Measurements from ENCODE around the gene CORT.
"Not testable (repeated sequence)": the region's sequence is repeated elsewhere in the genome, so short reads cannot be mapped to it uniquely, and the experiment has no call there.

CORT gene, protein sequence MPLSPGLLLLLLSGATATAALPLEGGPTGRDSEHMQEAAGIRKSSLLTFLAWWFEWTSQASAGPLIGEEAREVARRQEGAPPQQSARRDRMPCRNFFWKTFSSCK

DNA sequence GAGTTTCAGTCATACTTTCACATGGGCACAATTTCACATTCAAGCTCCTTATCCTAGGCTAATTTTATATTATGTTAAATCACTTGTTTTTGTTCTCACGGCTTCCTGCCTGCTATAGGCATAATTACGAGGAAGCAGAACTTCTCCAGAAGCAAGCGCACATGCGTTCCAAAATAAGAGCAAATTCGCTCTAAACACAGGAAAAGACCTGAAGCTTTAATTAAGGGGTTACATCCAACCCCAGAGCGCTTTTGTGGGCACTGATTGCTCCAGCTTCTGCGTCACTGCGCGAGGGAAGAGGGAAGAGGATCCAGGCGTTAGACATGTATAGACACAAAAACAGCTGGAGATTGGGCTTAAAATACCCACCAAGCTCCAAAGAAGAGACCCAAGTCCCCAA lies at the start of gene CORT:
Gene CORT, plus strand, starts transcription at position 281 of the 400 bp plus-strand sequence. CDS start 193 bp downstream, outside the sequence.
- DNase-seq, result no peak

GRCh38 chr1:10401281-10401680 lies 48.5 kb upstream of the CORT start:
- no peak for DNase-seq

GRCh38 chr1:10402729-10403274 lies 47.0 kb upstream of the CORT start:
- DNase-seq, result no peak

DNA sequence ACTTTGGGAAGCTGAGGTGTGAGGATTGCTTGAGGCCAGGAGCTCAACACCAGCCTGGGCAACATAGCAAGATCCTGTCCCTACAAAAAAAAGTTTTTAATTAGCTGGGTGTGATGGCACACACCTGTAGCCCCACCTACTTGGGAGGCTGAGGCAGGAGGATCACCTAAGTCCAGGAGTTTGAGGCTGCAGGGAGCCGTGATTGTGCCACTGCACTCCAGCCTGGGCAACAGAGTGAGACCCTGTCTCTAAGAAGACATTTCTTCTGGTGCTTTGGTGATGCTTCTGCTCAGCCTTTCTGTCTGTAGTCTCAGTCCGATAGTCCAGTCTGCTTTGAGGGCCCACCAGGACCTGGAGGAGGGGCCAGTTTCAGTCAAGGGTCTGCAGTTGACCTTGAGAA lies 42.6 kb upstream of the CORT start:
- no peak for DNase-seq

- no peak for DNase-seq
Observed at GRCh38 chr1:10415211-10415930, 34.5 kb upstream of the CORT start.

- not testable (repeated sequence) for DNase-seq
Observed at GRCh38 chr1:10415967-10416366, 33.9 kb upstream of the CORT start.

GRCh38 chr1:10418741-10419140 lies 31.1 kb upstream of the CORT start:
- DNase-seq, result not testable (repeated sequence)

- DNase-seq, result no peak
Observed at GRCh38 chr1:10419351-10419750, 30.5 kb upstream of the CORT start.

DNA sequence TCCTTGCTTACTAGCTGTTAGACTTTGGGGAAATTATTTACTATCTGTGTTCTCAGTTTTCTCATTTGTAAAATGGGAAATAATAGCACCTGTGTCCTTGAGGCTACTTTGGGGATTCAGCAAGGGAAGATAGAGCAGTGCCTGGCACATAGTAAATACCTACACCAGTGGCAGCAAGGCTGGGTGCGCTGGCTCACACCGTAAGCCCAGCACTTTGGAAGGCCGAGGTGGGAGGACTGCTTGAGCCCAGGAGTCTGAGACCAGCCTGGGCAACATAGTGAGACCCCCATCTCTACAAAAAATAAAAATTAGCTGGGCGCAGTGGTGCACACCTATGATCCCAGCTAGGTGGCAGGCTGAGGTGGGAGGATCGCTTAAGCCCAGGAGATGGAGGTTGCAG lies 28.2 kb upstream of the CORT start:
- no peak for DNase-seq

- DNase-seq, result no peak
Observed at GRCh38 chr1:10424034-10424433, 25.8 kb upstream of the CORT start.

DNA sequence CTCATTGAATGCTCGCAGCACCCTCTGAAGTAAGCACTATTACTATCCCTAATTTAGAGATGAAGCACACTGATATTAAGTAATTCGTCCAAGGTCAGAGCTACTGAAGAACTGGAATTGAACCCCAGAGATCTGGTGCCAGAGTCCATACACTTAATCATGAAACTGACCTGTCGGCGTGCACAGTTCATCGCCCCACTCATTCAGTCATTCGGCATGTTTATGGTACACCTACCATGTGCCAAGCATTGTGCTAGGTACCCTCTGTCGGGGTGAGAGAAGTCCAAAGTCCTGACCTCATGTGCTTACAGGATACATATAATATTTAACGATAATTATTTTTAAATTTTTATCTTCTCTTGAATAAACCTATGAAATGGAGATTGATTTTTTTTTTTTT lies 25.2 kb upstream of the CORT start:
- no peak for DNase-seq

DNA sequence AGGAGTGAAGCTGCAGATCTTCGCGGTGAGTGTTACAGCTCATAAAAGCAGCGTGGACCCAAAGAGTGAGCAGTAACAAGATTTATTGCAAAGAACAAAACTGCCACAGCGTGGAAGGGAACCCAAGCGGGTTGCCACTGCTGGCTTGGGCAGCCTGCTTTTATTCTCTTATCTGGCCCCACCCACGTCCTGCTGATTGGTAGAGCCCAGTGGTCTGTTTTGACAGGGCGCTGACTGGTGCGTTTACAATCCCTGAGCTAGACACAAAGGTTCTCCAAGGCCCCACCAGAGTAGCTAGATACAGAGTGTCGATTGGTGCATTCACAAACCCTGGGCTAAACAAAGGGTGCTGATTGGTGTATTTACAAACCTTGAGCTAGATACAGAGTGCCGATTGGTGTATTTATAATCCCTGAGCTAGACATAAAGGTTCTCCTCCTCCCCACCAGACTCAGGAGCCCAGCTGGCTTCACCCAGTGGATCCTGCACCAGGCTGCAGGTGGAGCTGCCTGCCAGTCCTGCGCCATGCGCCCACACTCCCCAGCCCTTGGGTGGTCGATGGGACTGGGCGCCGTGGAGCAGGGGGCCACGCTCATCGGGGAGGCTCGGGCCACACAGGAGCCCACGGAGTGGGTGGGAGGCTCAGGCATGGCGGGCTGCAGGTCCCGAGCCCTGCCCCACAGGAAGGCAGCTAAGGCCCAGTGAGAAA lies 23.9 kb upstream of the CORT start:
- DNase-seq, result not testable (repeated sequence)

DNA sequence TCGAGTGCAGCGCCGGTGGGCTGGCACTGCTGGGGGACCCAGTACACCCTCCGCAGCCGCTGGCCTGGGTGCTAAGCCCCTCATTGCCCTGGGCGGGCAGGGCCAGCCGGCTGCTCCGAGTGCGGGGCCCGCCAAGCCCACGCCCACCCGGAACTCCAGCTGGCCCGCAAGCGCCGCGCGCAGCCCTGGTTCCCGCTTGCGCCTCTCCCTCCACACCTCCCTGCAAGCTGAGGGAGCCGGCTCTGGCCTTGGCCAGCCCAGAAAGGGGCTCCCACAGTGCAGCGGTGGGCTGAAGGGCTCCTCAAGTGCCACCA lies 23.3 kb upstream of the CORT start:
- DNase-seq, result not testable (repeated sequence)

DNA sequence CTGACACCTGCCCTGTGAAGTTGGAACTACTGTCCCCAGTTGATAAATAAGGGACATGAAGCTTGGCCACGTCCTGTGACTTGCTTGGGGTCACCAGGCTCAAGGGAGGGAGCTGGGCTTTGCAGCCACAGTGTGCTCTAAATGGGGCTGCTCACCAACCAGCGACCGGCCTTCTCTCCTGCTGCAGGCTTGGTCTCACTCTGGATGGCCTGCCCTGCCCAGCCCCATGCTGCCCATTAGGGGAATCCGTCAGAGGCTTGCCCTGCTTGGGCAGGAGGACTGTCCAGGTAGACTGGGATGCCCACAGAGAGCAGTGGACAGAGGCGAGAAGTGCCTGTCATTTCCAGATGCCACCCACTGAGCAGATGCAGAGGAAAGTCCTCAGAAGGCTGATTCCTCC lies 20.8 kb upstream of the CORT start:
- no peak for DNase-seq

DNA sequence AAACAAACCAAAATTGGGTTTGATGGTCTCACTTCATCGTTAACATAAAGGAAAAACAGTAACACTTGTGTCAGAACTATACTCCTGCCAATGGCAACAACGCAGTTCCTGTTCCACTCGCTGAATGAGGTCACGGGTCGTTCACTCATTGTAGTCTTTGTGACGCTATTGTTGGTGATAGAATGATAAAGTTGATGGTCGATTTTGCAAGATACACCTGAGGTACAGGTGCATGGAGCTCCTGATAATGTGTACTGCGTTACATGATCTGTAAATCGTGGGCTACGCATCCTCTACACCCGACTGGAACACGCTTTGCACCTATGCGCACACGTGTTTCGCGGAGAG lies 20.0 kb upstream of the CORT start:
- DNase-seq, result no peak

- DNase-seq, result peak; percentile 61
Observed at GRCh38 chr1:10430216-10431069, 19.4 kb upstream of the CORT start, which contains the start of gene CENPS. Gene CENPS (plus strand): TSS chr1:10430433. CDS start chr1:10430518, 85 bp downstream.

- no peak for DNase-seq
Observed at GRCh38 chr1:10431070-10431730, 18.6 kb upstream of the CORT start.

DNA sequence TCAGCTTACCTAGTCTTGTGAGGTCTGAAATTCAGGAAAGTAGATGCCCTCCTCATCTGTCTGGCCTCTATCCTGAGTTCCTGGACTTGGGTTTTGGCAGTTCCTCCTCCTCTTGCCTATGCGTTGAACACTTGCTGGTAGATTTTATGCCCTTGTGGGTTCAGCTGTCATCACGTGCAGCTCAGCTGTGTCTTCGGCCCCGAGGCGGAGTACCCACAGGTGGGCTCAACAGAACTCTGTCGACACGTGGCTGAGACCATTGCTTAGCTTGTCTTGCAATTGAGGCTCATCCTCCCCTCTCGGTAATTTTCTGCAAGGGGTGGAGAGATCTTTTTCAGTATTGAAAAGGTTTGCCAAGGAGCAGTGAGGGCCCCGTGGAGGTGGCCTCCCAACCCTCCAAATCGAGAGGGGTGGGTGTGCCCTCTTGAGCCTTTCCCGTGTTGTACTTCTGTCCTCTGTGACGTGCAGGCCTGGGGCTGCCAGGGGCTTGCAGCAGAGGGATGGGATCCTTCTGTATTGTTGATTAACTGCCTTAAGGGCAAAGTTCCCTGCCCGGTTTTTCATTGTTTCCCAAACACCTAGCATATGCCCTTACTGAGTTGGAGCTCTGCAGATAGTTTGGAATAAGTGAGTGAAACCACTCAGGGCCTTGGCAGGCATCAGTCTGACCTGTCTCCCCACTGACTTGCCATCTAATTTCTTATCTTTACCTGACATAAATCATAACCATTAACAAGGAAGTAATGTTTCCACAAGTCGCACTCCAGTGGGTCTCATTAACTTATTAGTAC lies 16.7 kb upstream of the CORT start:
- DNase-seq, result no peak

GRCh38 chr1:10433790-10434189 lies 16.0 kb upstream of the CORT start:
- DNase-seq, result no peak

- DNase-seq, result no peak
Observed at GRCh38 chr1:10434590-10434989, 15.2 kb upstream of the CORT start.

DNA sequence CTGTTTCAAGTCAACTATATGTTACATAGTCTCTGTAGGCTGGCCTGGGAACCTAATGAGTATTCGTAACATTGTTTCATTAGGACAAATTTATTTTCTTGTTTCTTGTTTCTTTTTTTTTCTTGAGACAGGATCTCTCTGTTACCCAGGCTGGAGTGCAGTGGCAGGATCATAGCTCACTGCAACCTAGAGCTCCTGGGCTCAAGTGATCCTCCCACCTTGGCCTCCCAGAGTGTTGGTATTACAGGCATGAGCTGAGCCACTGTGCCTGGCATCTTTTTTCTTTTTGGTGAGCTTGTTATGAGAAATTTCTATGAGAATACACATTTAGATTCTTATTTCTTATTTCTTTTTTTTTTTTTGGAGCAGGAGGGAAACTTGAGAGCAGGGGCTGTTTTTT lies 12.8 kb upstream of the CORT start:
- DNase-seq, result no peak

- no peak for DNase-seq
Observed at GRCh38 chr1:10438677-10439163, 11.1 kb upstream of the CORT start.

All from amniotic stem cell (primary cell).